K562 treated with DMSO at 1 percent for 24 hours (cell line): Measurements from ENCODE around the gene ANKZF1. TPM values are rescaled to one million over a fixed set of nuclear protein-coding genes. Genes with fewer than 3 reads are reported as not detected.

Source experiments
- total RNA-seq: library from RNA; unstranded; fragments of 300-600 nt; gene quantifications from 2 replicates; pipeline ENCODE4 v1.2.3, GENCODE V29; 2022; ENCODE audit warnings: low read depth; ENCODE audit not compliant: insufficient read depth

ANKZF1 gene, protein sequence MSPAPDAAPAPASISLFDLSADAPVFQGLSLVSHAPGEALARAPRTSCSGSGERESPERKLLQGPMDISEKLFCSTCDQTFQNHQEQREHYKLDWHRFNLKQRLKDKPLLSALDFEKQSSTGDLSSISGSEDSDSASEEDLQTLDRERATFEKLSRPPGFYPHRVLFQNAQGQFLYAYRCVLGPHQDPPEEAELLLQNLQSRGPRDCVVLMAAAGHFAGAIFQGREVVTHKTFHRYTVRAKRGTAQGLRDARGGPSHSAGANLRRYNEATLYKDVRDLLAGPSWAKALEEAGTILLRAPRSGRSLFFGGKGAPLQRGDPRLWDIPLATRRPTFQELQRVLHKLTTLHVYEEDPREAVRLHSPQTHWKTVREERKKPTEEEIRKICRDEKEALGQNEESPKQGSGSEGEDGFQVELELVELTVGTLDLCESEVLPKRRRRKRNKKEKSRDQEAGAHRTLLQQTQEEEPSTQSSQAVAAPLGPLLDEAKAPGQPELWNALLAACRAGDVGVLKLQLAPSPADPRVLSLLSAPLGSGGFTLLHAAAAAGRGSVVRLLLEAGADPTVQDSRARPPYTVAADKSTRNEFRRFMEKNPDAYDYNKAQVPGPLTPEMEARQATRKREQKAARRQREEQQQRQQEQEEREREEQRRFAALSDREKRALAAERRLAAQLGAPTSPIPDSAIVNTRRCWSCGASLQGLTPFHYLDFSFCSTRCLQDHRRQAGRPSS
- 27.6 and 28.6 TPM in 2 replicates for total RNA-seq

GRCh38 chr2:219229305-219230058 is at the start of gene ANKZF1, which contains the start of gene ATG9A:
TSS of gene ANKZF1 (plus strand) at chr2:219229806. CDS start at chr2:219230258, 452 bp downstream.
TSS of gene ATG9A (minus strand) at chr2:219229636. CDS start at chr2:219228024, 1,612 bp downstream.

DNA sequence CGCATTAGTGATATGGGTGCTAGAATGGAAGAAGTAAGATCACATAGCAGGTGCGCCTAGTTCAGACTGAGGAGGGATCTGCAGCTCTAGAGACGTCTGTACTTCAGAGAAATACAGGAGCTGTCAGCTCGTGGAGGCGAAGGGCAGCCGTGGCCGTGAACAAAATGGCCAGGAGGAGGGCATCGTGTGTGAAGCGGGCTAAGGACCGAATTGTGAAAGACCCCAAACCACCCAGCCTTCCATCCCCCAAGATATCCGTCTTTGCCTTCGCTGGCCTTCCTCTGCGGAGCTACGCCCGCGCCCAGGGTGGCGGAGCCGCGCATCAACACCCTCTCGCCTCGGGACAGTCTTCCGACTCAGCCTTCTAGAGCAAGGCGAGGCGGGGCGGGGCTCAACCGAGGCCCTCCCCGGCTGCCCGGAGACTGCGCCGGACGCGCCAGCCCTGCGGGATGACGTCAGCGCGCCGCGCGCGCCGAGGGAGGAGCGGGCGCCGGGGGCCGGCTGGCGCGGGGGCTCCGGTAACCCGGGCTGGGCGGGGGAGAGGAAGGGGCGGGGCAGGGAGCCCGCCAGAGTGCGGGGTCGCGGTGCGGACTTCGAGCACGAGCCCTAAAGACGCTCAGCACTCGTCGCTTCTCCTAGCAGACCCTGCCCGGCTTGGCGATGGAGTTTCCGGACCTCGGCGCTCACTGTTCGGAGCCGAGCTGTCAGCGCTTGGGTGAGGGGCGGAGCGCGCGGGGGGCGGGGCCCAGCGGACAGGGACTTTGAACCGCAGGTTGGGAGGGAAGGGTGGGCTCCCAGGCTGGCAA is 23.1 kb upstream of the ANKZF1 start, which contains the start of gene ZFAND2B:
ZFAND2B (plus strand) TSS at position 455 of the 806 bp plus-strand sequence; CDS start at position 661, 206 bp downstream.

DNA sequence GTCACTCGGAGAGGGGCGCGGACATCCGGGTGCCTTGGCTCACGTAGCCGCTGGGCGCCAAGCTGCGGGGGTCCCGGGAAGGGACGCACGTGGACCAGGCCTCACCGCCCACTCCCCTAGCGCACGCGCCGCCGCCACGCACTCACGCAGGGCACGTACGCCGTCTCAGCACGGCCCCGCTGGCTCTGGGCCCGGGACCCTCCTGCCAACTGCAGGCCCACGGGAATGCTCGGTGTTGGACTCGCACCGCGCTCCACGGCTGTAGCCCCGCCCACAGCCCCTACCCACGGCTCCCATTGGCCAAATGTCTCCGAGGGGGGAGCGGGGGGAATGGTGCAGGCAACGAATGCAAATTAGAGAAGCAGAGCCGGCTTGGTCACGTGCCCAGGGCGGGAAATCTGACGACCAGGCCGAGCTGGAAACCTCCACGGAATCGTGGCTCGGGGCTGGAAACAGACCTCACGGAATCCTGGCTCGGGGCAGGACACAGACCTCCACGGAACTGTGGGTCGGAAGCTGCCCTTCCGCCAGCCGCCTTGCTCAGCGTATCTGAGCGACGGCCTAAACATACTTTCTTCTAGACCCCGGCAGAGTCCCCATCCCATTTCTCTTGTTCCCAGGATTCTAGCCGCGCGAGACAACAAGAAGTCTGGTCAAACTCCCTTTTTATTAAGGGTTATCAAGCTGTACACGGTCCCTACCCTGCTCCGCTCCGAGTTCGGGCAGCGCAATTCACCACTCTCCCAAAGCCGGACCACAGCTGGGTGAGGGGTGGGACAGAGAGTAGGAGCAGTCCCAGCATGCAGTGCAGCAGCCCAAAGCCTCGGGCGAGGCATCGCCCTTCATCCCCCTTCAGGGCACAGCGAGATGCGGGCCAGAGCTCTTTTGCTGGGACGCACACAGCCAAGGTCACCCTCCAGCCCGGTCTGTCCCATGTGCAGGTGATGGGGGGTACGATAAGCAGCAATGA is 10.6 kb upstream of the ANKZF1 start, which contains the start of gene ABCB6:
ABCB6 (minus strand) TSS at position 227 of the 970 bp plus-strand sequence. CDS start 285 bp downstream, outside the sequence.

GRCh38 chr2:219245148-219245898 is 15.7 kb downstream of the ANKZF1 start, which contains the start of the genes GLB1L and STK16:
TSS of gene GLB1L (minus strand) at chr2:219245444. CDS start at chr2:219243573, 1,871 bp downstream.
TSS of gene STK16 (plus strand) at chr2:219245479. CDS start at chr2:219246000, 521 bp downstream.

GRCh38 chr2:219252900-219253752 is 23.5 kb downstream of the ANKZF1 start, which contains the start of gene TUBA4B:
TSS of gene TUBA4B (plus strand) at chr2:219253243. CDS start at chr2:219253408, 165 bp downstream.

GRCh38 chr2:219253753-219254589 is 24.4 kb downstream of the ANKZF1 start, which contains the start of gene TUBA4A:
TSS of gene TUBA4A (minus strand) at chr2:219253918. CDS start at chr2:219253858, 60 bp downstream.

DNA sequence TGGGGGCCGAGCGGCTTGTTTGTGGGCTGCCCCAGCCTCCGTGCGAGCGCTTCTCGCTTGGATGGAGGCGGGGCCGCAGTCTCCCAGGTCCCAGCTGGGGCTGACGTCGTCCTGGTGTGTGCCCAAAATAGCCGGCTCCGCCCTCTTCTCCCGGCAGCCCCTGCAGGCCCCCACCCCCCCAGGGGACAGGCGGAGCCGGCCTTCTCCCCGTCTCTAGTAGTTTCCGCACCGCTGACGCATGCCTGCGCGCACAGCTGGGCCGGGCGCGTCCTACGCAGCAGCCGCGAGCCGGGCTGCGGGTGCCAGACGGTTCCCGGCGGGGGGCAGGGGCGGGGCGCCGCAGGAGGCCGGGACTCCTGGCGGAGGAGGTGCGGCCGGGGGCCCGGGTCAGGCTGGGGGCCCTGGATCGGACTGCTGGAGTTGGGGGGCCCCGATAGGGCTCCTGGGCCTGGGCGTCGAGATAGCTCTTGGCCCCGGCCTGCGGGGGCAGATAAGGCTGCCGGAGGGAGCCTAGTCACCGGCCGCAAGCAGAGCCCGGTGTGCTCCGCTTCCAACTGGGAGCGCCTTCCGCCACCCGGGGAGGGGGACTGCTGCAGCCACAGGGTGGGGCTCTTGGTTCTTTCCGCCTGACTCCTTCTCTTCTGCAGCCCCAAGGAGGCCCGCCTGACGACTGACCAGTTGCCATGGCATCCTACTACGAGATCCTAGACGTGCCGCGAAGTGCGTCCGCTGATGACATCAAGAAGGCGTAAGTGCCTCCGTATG is 49.7 kb downstream of the ANKZF1 start, which contains the start of gene DNAJB2:
DNAJB2 (plus strand) TSS at position 216 of the 765 bp plus-strand sequence; CDS start at position 684, 468 bp downstream.

Other genes with a start within 250 kb of the ANKZF1 start
- gene FEV, start 244.6 kb upstream of the ANKZF1 start, total RNA-seq, result 0.69 and 0.71 TPM in 2 replicates
- not detected in 2 replicates for gene CRYBA2, start 236.4 kb upstream of the ANKZF1 start, total RNA-seq
- not detected in 2 replicates for gene CFAP65, start 188.3 kb upstream of the ANKZF1 start, total RNA-seq
- gene IHH, start 168.9 kb upstream of the ANKZF1 start, total RNA-seq, result not detected in 2 replicates
- gene NHEJ1, start 69.0 kb upstream of the ANKZF1 start, total RNA-seq, result 12.2 and 12.3 TPM in 2 replicates
- gene SLC23A3, start 59.8 kb upstream of the ANKZF1 start, total RNA-seq, result 0.38 and 0.43 TPM in 2 replicates
- gene CNPPD1, start 52.9 kb upstream of the ANKZF1 start, total RNA-seq, result 65.7 and 71.2 TPM in 2 replicates
- gene RETREG2, start 51.5 kb upstream of the ANKZF1 start, total RNA-seq, result 34.7 and 36.3 TPM in 2 replicates
- gene ZFAND2B, start 23.0 kb upstream of the ANKZF1 start, total RNA-seq, result 39.5 and 43.7 TPM in 2 replicates
- 21.7 and 26.6 TPM in 2 replicates for gene ABCB6, start 10.8 kb upstream of the ANKZF1 start, total RNA-seq
- 39.6 and 40.5 TPM in 2 replicates for gene ATG9A, start 170 bp upstream of the ANKZF1 start, total RNA-seq
- 5.0 and 5.2 TPM in 2 replicates for gene GLB1L, start 15.6 kb downstream of the ANKZF1 start, total RNA-seq
- gene STK16, start 15.7 kb downstream of the ANKZF1 start, total RNA-seq, result 19.6 and 19.8 TPM in 2 replicates
- gene TUBA4B, start 23.4 kb downstream of the ANKZF1 start, total RNA-seq, result not detected in 2 replicates
- 88.8 and 98.5 TPM in 2 replicates for gene TUBA4A, start 24.1 kb downstream of the ANKZF1 start, total RNA-seq
- gene DNAJB2, start 49.6 kb downstream of the ANKZF1 start, total RNA-seq, result 34.4 and 41.9 TPM in 2 replicates
- gene PTPRN, start 79.6 kb downstream of the ANKZF1 start, total RNA-seq, result 0.42 TPM in 1 of 2 replicates, not detected in the other
- not detected in 2 replicates for gene RESP18, start 102.9 kb downstream of the ANKZF1 start, total RNA-seq
- gene DNPEP, start 158.1 kb downstream of the ANKZF1 start, total RNA-seq, result 73.1 and 77.1 TPM in 2 replicates
- 21.0 TPM in 2 replicates for gene DES, start 188.6 kb downstream of the ANKZF1 start, total RNA-seq
- gene SPEG, start 205.0 kb downstream of the ANKZF1 start, total RNA-seq, result 13.5 and 19.0 TPM in 2 replicates